Subcutaneous abdominal adipose tissue (tissue), 5 donors: Measurements from ENCODE around the gene CKLF.
A peak's percentile ranks its signal among the peaks of the same experiment; 100 is the strongest.

Experiments
- H3K27ac ChIP-seq: one replicate; pipeline ENCODE4 v1.7.0; 2013; ENCODE audit warnings: low read depth, mild to moderate bottlenecking, inconsistent platforms, low read length, moderate library complexity
- H3K27me3 ChIP-seq, 5 donors: one replicate each; pipeline ENCODE4 v1.7.0; 2013; ENCODE audit warnings: low read length in 5 of 5, inconsistent platforms in 1 of 5; ENCODE audit not compliant: control insufficient read depth in 5 of 5, insufficient read depth in 4 of 5
- H3K36me3 ChIP-seq, 5 donors: one replicate each; pipeline ENCODE4 v1.7.0; 2013; ENCODE audit warnings: low read length in 5 of 5; ENCODE audit not compliant: control insufficient read depth in 5 of 5, insufficient read depth in 5 of 5
- H3K4me1 ChIP-seq, 5 donors: one replicate each; pipeline ENCODE4 v1.7.0; 2013; ENCODE audit warnings: low read length in 5 of 5, mild to moderate bottlenecking in 3 of 5, moderate library complexity in 1 of 5; ENCODE audit not compliant: control insufficient read depth in 5 of 5, insufficient read depth in 5 of 5
- H3K4me3 ChIP-seq, 5 donors: one replicate each; pipeline ENCODE4 v1.7.0; 2013; ENCODE audit warnings: low read length in 5 of 5, low read depth in 1 of 5
- H3K9ac ChIP-seq, 5 donors: one replicate each; pipeline ENCODE4 v1.7.0; 2013; ENCODE audit warnings: low read length in 5 of 5, mild to moderate bottlenecking in 4 of 5, moderate library complexity in 3 of 5
- H3K9me3 ChIP-seq, 5 donors: one replicate each; pipeline ENCODE4 v1.7.0; 2013; ENCODE audit warnings: low read length in 5 of 5; ENCODE audit not compliant: control insufficient read depth in 5 of 5
- donor health status: healthy.
- donor health status: healthy.
- donor health status: healthy.
- donor health status: healthy.
- donor health status: healthy.

The CKLF gene

GRCh38 chr16:66580605-66581209 lies 28.3 kb downstream of the CKLF start:
- H3K9me3 ChIP-seq, result no peaks in the 10 kb centered on the region
- H3K27ac ChIP-seq, result peak overlapping the region; percentile 53
- H3K27me3 ChIP-seq, result no peaks in the 10 kb centered on the region
- H3K4me3 ChIP-seq, result no peak overlapping the region
- peak overlapping the region in 1 of 5 donors; percentile 26 for H3K9ac ChIP-seq
- no peaks in the 10 kb centered on the region for H3K36me3 ChIP-seq
- peaks cover 11 to 45% (median 42%) of the 10 kb centered on the region in 5 donors for H3K4me1 ChIP-seq

GRCh38 chr16:66581246-66581952 lies 29.0 kb downstream of the CKLF start:
- H3K4me3 ChIP-seq, result peak overlapping the region in 1 of 5 donors; percentile 21

GRCh38 chr16:66585481-66586239 lies 33.3 kb downstream of the CKLF start:
- Histone ChIP-seq H3K4me1 (peaks cover 8 to 44% (median 38%) of the 10 kb centered on the region in 5 donors), H3K4me3 (no peak overlapping the region), H3K27me3 (no peaks in the 10 kb centered on the region), H3K9me3 (no peaks in the 10 kb centered on the region), H3K9ac (peak overlapping the region in 1 of 5 donors; percentile 23), H3K36me3 (no peaks in the 10 kb centered on the region), H3K27ac (no peak overlapping the region)

More at GRCh38 chr16:66581246-66581952, 29.0 kb downstream of the CKLF start:
- Histone ChIP-seq H3K9ac (peak overlapping the region in 2 of 5 donors; percentile 16 to 26), H3K36me3 (no peaks in the 10 kb centered on the region), H3K4me1 (peaks cover 11 to 52% (median 49%) of the 10 kb centered on the region in 5 donors), H3K27me3 (no peaks in the 10 kb centered on the region), H3K9me3 (no peaks in the 10 kb centered on the region), H3K27ac (peak overlapping the region; percentile 53)

GRCh38 chr16:66587881-66588600 lies 35.7 kb downstream of the CKLF start:
- peak overlapping the region in 2 of 5 donors; percentile 24 to 53 for H3K9ac ChIP-seq
- peak overlapping the region in 4 of 5 donors; percentile 12 to 59 (median 38) for H3K4me3 ChIP-seq
- no peaks in the 10 kb centered on the region for H3K36me3 ChIP-seq
- H3K9me3 ChIP-seq, result no peaks in the 10 kb centered on the region
- no peak overlapping the region for H3K27ac ChIP-seq
- H3K4me1 ChIP-seq, result peaks cover 0 to 31% (median 21%) of the 10 kb centered on the region in 5 donors
- no peaks in the 10 kb centered on the region for H3K27me3 ChIP-seq

- H3K27ac ChIP-seq, result no peak overlapping the region
- H3K4me3 ChIP-seq, result no peak overlapping the region
- H3K9me3 ChIP-seq, result peaks cover 0 to 1% (median 0%) of the 10 kb centered on the region in 5 donors
- no peaks in the 10 kb centered on the region for H3K36me3 ChIP-seq
- H3K9ac ChIP-seq, result peak overlapping the region in 2 of 5 donors; percentile 27 to 30
- H3K27me3 ChIP-seq, result no peaks in the 10 kb centered on the region
- H3K4me1 ChIP-seq, result peaks cover 0 to 31% (median 21%) of the 10 kb centered on the region in 5 donors
Observed at GRCh38 chr16:66588981-66589713, 36.8 kb downstream of the CKLF start.

GRCh38 chr16:66590322-66590721 lies 37.9 kb downstream of the CKLF start:
- peak overlapping the region in 1 of 5 donors; percentile 37 for H3K4me3 ChIP-seq
- no peak overlapping the region for H3K9ac ChIP-seq
- H3K36me3 ChIP-seq, result no peaks in the 10 kb centered on the region
- no peak overlapping the region for H3K27ac ChIP-seq
- peaks cover 0 to 2% (median 0%) of the 10 kb centered on the region in 5 donors for H3K9me3 ChIP-seq
- H3K27me3 ChIP-seq, result no peaks in the 10 kb centered on the region
- peaks cover 0 to 35% (median 21%) of the 10 kb centered on the region in 5 donors for H3K4me1 ChIP-seq

GRCh38 chr16:66591018-66591417 lies 38.6 kb downstream of the CKLF start:
- Histone ChIP-seq H3K9me3 (peaks cover 0 to 2% (median 0%) of the 10 kb centered on the region in 5 donors), H3K4me1 (peaks cover 0 to 30% (median 17%) of the 10 kb centered on the region in 5 donors), H3K27me3 (no peaks in the 10 kb centered on the region), H3K27ac (no peak overlapping the region), H3K36me3 (no peaks in the 10 kb centered on the region), H3K9ac (no peak overlapping the region), H3K4me3 (no peak overlapping the region)

GRCh38 chr16:66592241-66592640 lies 39.9 kb downstream of the CKLF start:
- Histone ChIP-seq H3K4me1 (peaks cover 0 to 18% (median 11%) of the 10 kb centered on the region in 5 donors), H3K27me3 (no peaks in the 10 kb centered on the region), H3K9me3 (peaks cover 0 to 2% (median 0%) of the 10 kb centered on the region in 5 donors), H3K36me3 (no peaks in the 10 kb centered on the region), H3K9ac (no peak overlapping the region), H3K4me3 (no peak overlapping the region), H3K27ac (no peak overlapping the region)

- H3K4me1 ChIP-seq, result peaks cover 0 to 12% (median 7%) of the 10 kb centered on the region in 5 donors
- no peak overlapping the region for H3K27ac ChIP-seq
- H3K9ac ChIP-seq, result no peak overlapping the region
- H3K36me3 ChIP-seq, result no peaks in the 10 kb centered on the region
- H3K27me3 ChIP-seq, result no peaks in the 10 kb centered on the region
- no peak overlapping the region for H3K4me3 ChIP-seq
- H3K9me3 ChIP-seq, result peaks cover 0 to 2% (median 0%) of the 10 kb centered on the region in 5 donors
Observed at GRCh38 chr16:66592814-66593213, 40.4 kb downstream of the CKLF start.
